ENCODE data around the gene NDRG4.

GRCh38 chr16:58494981-58495520 lies 4.9 kb upstream of the NDRG4 start:
- TF ChIP-seq CTCF (IDR thresholded peaks at IDR 0.05) (peak in 1 of 4 experiments; percentile 8), POLR2AphosphoS5 (IDR thresholded peaks at IDR 0.05) (no peak), POLR2A (IDR thresholded peaks at IDR 0.05) (no peak)

Data from prostate gland (tissue), 2 donors.